DND-41 (cell line): ENCODE measurements around the gene ALG6.

Source experiments
- CTCF ChIP-seq: IDR thresholded peaks from 2 replicates; pipeline ENCODE4 v1.5.1; 2012; ENCODE audit warnings: borderline replicate concordance, low read length, moderate library complexity, mild to moderate bottlenecking; ENCODE audit not compliant: poor library complexity, severe bottlenecking; ENCODE audit errors: extremely low read depth
- EZH2 ChIP-seq: IDR thresholded peaks from 3 replicates; pipeline ENCODE4 v1.6.1; 2012; ENCODE audit warnings: borderline replicate concordance, low read depth, mild to moderate bottlenecking, moderate library complexity, low read length, inconsistent platforms; ENCODE audit not compliant: severe bottlenecking

DNA sequence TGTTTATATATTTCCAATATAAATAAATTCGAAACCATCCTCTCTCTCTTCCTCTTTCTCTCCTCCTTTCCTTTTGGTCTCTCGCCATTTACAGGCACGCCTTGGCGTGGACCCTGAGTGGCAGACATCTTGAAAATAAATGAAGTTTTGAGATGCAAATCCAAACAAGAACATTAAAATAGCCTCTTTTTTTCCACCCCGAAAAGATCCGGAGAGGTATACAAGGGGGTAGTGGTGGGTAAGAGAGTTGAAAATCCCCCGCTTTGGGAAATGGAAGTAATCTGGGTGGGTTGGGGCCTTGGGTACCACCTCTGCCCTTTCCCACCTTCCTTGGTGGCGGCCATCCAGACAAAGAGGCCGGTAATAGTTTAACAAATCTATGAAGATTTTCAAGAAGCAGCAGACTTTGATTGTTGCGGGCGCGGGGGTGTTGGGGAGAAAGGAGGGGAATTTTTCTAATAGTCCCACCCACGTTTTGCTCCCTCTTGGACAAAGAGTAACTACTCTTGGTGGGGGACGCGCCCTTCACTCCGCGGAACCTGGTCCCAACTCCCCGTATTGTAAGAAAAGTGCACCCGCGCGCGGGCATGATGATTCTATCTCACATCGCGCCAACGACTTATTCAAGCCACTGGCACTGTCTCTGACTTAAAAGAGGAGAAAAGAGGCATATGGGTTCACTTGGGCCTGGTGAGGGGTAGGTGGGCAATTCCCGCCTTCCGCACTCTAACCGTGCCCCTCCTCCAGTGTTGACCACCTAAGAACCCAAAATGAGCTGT, 49.0 kb upstream of the ALG6 start:
- TF ChIP-seq CTCF (no peak), EZH2 (no peak)
